IMR-90 (cell line): ENCODE results near the gene NSL1. TPM values are rescaled to one million over a fixed set of nuclear protein-coding genes. Genes with fewer than 3 reads are reported as not detected.

Experiments
- ATAC-seq: fragments of 200-7000 bp; cut with Tn5 transposase; 2 replicates; pipeline ENCODE4 v1.9.1; 2020; ENCODE audit warnings: low read depth, mild to moderate bottlenecking, moderate library complexity
- BruUV-seq: library from RNA; stranded (reverse); fragments of 400-500 nt; replicated peaks from 2 replicates; lab custom pipeline; 2021; lab: Mats Ljungman, UMichigan
- CTCF ChIA-PET: fragments of 300-600 bp; formaldehyde crosslinking; extraction: SDS; loops from one replicate; lab custom pipeline; 2021; ENCODE audit warnings: antibody characterized with exemption; lab: Yijun Ruan, JAX
- POLR2A ChIA-PET: fragments of 300-600 bp; sonication (Branson Sonifier 250); formaldehyde crosslinking; loops from one replicate; lab custom pipeline; 2022; ENCODE audit warnings: antibody characterized with exemption; ENCODE audit not compliant: unreplicated experiment; lab: Charles Lee
- DNase-seq: peaks from one replicate; pipeline ENCODE4 v3.0.0; 2013
- H2AFZ ChIP-seq: replicated peaks from 2 replicates; pipeline ENCODE3; 2013; ENCODE audit warnings: low read length, mild to moderate bottlenecking; ENCODE audit not compliant: poor library complexity
- H2AK5ac ChIP-seq: 2 replicates; pipeline ENCODE4 v1.6.1; 2013; ENCODE audit warnings: low read depth, low read length, inconsistent platforms
- H2AK9ac ChIP-seq: replicated peaks from 2 replicates; pipeline ENCODE3; 2013; ENCODE audit warnings: mild to moderate bottlenecking, low read depth, low read length, moderate library complexity; ENCODE audit not compliant: poor library complexity
- H2BK120ac ChIP-seq: 2 replicates; pipeline ENCODE4 v1.6.1; 2013; ENCODE audit warnings: low read depth, low read length, inconsistent platforms
- H2BK15ac ChIP-seq: 3 replicates; pipeline ENCODE4 v1.6.1; 2013; ENCODE audit warnings: low read depth, low read length, inconsistent platforms
- H2BK20ac ChIP-seq: 2 replicates; pipeline ENCODE4 v1.6.1; 2013; ENCODE audit warnings: low read depth, mild to moderate bottlenecking, inconsistent platforms, low read length, moderate library complexity
- H2BK5ac ChIP-seq: 2 replicates; pipeline ENCODE4 v1.6.1; 2013; ENCODE audit warnings: mild to moderate bottlenecking, low read depth, low read length, inconsistent platforms; ENCODE audit not compliant: poor library complexity, severe bottlenecking
- H3K14ac ChIP-seq: replicated peaks from 2 replicates; pipeline ENCODE4 v1.6.1; 2013; ENCODE audit warnings: low read depth, low read length, inconsistent platforms
- H3K18ac ChIP-seq: 2 replicates; pipeline ENCODE4 v1.6.1; 2013; ENCODE audit warnings: low read depth, low read length, control low read depth
- H3K23ac ChIP-seq: 2 replicates; pipeline ENCODE4 v1.6.1; 2013; ENCODE audit warnings: low read depth, low read length, inconsistent platforms
- H3K27ac ChIP-seq: 2 replicates; pipeline ENCODE4 v1.5.1; 2013; ENCODE audit warnings: mild to moderate bottlenecking, control low read depth, low read length; ENCODE audit not compliant: insufficient read depth
- H3K27me3 ChIP-seq: 2 replicates; pipeline ENCODE4 v1.6.1; 2013; ENCODE audit warnings: low read length; ENCODE audit not compliant: control insufficient read depth, insufficient read depth
- H3K36me3 ChIP-seq: 2 replicates; pipeline ENCODE4 v1.6.1; 2013; ENCODE audit warnings: low read length, mixed read lengths; ENCODE audit not compliant: control insufficient read depth, insufficient read depth
- H3K4ac ChIP-seq: 2 replicates; pipeline ENCODE4 v1.6.1; 2013; ENCODE audit warnings: low read depth, low read length, inconsistent platforms
- H3K4me1 ChIP-seq: 2 replicates; pipeline ENCODE4 v1.6.1; 2013; ENCODE audit warnings: low read length, mixed read lengths; ENCODE audit not compliant: control insufficient read depth, insufficient read depth
- H3K4me2 ChIP-seq: 2 replicates; pipeline ENCODE4 v1.6.1; 2013; ENCODE audit warnings: low read depth, mild to moderate bottlenecking, control low read depth, low read length, moderate library complexity
- H3K4me3 ChIP-seq: 2 replicates; pipeline ENCODE4 v1.5.1; 2013; ENCODE audit warnings: low read depth, mild to moderate bottlenecking, control low read depth, low read length, moderate library complexity; ENCODE audit not compliant: insufficient read depth
- H3K56ac ChIP-seq: 2 replicates; pipeline ENCODE4 v1.6.1; 2013; ENCODE audit warnings: low read length, inconsistent platforms; ENCODE audit not compliant: insufficient read depth; ENCODE audit errors: extremely low read depth
- H3K79me1 ChIP-seq, 2 experiments: 2 replicates each; pipeline ENCODE4 v1.6.1; 2013; ENCODE audit warnings: low read length in 2 of 2, inconsistent platforms in 1 of 2, low read depth in 1 of 2
- H3K9ac ChIP-seq: 2 replicates; pipeline ENCODE4 v1.6.1; 2013; ENCODE audit warnings: low read depth, low read length, control low read depth
- H3K9me1 ChIP-seq: 2 replicates; pipeline ENCODE4 v1.6.1; 2013; ENCODE audit warnings: low read length, inconsistent platforms; ENCODE audit not compliant: insufficient read depth
- H3K9me3 ChIP-seq: 2 replicates; pipeline ENCODE4 v1.6.1; 2013; ENCODE audit warnings: low read length; ENCODE audit not compliant: control insufficient read depth, insufficient read depth
- H4K20me1 ChIP-seq: 2 replicates; pipeline ENCODE4 v1.6.1; 2013; ENCODE audit warnings: low read length, inconsistent platforms; ENCODE audit not compliant: insufficient read depth
- H4K5ac ChIP-seq: 2 replicates; pipeline ENCODE4 v1.6.1; 2013; ENCODE audit warnings: mild to moderate bottlenecking, low read depth, low read length, control low read depth
- H4K8ac ChIP-seq, 2 experiments: 2 replicates each; pipeline ENCODE4 v1.6.1; 2013; ENCODE audit warnings: low read depth in 2 of 2, low read length in 2 of 2, control low read depth in 1 of 2, inconsistent platforms in 1 of 2
- H4K91ac ChIP-seq: 2 replicates; pipeline ENCODE4 v1.6.1; 2013; ENCODE audit warnings: low read depth, low read length, inconsistent platforms; ENCODE audit not compliant: insufficient read depth
- MXI1 ChIP-seq: IDR thresholded peaks from 2 replicates; pipeline ENCODE4 v1.6.1; 2012; ENCODE audit warnings: low read depth, mild to moderate bottlenecking, low read length, moderate library complexity, borderline replicate concordance
- WGBS, 2 experiments: methylation state at CpG; one replicate each; pipeline versions ENCODE4 v1.1.5 to v1.1.7; 2013; ENCODE audit warnings: missing lambda C conversion rate in 2 of 2; ENCODE audit not compliant: insufficient read length in 1 of 2; ENCODE audit errors: extremely low coverage in 2 of 2; 5-methylcytosine and 5-hydroxymethylcytosine counted together
- dilution Hi-C: fragments of 300-500 bp; cut with HindIII; formaldehyde crosslinking; loops from one replicate; pipeline ENCODE4 v1.14.3; 2018; ENCODE audit warnings: low sequenced_read_pairs; ENCODE audit not compliant: unreplicated experiment
- in situ Hi-C: fragments of 300-500 bp; cut with MboI; formaldehyde crosslinking; loops from 3 replicates; pipeline ENCODE4 v1.14.3; 2019; ENCODE audit warnings: low sequenced_read_pairs, inconsistent platforms, mixed read lengths
- intact Hi-C: fragments of 100-400 bp; cut with micrococcal nuclease; formaldehyde crosslinking; loops from 2 replicates; pipeline ENCODE4 v1.10.0; 2022
- polyA plus RNA-seq, 3 experiments: library from polyadenylated mRNA; depleted of rRNA; stranded (reverse); fragments of >200 nt; gene quantifications; 2 replicates each; pipeline ENCODE4 v1.2.3, GENCODE V29; 2012; ENCODE audit warnings: low replicate concordance in 1 of 3
- total RNA-seq: library from RNA; depleted of rRNA; stranded (reverse); fragments of >200 nt; gene quantifications from 2 replicates; pipeline ENCODE4 v1.2.3, GENCODE V29; 2012
- TF ChIP-seq, protein P1 (sequence below): conservative IDR thresholded peaks from 2 replicates; pipeline ENCODE4 v1.5.1; 2012; ENCODE audit warnings: mild to moderate bottlenecking, low read depth, low read length, improper control_type of control experiment

Gene NSL1
- total and polyA plus RNA-seq, 2 of the 4 experiments (the other 2 are of a cell fraction): 19.1 to 42.5 TPM

DNA sequence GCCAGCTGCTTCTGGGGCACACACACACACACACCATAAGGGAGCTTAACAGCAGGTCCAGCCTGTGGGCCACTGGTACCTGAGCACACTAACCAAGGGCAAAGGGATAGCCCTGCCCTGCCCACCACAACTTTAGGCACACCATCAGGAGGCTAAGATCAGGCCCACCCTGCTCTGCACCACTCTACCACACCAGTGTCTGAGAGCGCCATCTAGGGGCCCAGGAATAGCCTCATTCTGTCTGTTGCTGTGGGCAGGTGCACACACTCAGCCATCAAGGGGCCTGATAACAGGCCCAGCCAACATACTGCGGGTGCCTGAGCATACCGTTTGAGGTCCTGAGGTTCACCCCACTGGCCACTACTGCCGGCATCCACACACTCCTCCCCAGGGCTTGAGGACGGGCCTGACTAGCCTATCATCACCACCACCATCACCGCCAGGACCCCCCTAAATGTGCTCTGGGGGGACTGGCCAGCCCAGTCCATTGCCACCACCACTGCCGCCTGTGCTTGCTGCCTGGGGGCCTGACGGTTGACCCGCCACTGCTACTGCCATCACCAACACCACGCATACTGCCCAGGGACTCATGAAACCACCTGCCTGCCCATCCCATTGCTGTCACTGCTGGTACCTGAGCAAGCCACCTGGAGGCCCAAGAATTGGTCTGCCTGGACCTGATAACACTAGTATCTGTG, 31.3 kb downstream of the NSL1 start:
- Histone ChIP-seq H3K14ac (no peak overlapping the region), H4K91ac (no peak overlapping the region), H3K79me1 (peaks cover 26 to 37% of the 10 kb centered on the region in 2 experiments), H3K27me3 (no peaks in the 10 kb centered on the region), H4K8ac (no peak overlapping the region), H2AK5ac (no peak overlapping the region), H3K9me1 (0 out of 2 replicates have a peak, but pooled peaks cover 7% of the 10 kb centered on the region), H3K4ac (no peak overlapping the region), H2BK20ac (no peak overlapping the region), H4K20me1 (0 out of 2 replicates have a peak, but pooled peaks cover 9% of the 10 kb centered on the region), H2BK120ac (no peak overlapping the region), H3K4me1 (no peaks in the 10 kb centered on the region), H3K9me3 (no peaks in the 10 kb centered on the region), H3K36me3 (peaks cover 3% of the 10 kb centered on the region; the same call in 1 of the 2 replicates), H3K4me3 (no peak overlapping the region), H3K9ac (no peak overlapping the region), H3K27ac (no peak overlapping the region), H3K56ac (no peak overlapping the region), H2BK5ac (no peak overlapping the region), H3K4me2 (no peak overlapping the region), H2BK15ac (no peak overlapping the region), H2AK9ac (peak overlapping the region; percentile 52), H3K18ac (no peak overlapping the region), H3K23ac (no peak overlapping the region), H2AFZ (no peak overlapping the region), H4K5ac (no peak overlapping the region)
- ChIA-PET CTCF (interaction anchor here (2.5 kb wide), 1 partner anchor 10 kb away, joined by 9 read pairs; no protein-coding TSS in a partner anchor), POLR2A (no interaction called here)
- no TSS peak for BruUV-seq
- ATAC-seq: peak; percentile 46; the same call in 1 of the 2 replicates
- WGBS, 2 experiments: no CpG with 5 or more reads among the region's 10 CpGs
- intact Hi-C loops (no loop called here), in situ Hi-C loops (no loop called here), dilution Hi-C loops (no loop called here)
- DNase-seq: no peak
- TF ChIP-seq MXI1: no peak
- TF ChIP-seq, protein P1, sequence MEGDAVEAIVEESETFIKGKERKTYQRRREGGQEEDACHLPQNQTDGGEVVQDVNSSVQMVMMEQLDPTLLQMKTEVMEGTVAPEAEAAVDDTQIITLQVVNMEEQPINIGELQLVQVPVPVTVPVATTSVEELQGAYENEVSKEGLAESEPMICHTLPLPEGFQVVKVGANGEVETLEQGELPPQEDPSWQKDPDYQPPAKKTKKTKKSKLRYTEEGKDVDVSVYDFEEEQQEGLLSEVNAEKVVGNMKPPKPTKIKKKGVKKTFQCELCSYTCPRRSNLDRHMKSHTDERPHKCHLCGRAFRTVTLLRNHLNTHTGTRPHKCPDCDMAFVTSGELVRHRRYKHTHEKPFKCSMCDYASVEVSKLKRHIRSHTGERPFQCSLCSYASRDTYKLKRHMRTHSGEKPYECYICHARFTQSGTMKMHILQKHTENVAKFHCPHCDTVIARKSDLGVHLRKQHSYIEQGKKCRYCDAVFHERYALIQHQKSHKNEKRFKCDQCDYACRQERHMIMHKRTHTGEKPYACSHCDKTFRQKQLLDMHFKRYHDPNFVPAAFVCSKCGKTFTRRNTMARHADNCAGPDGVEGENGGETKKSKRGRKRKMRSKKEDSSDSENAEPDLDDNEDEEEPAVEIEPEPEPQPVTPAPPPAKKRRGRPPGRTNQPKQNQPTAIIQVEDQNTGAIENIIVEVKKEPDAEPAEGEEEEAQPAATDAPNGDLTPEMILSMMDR: peak; percentile 20; the same call in 1 of the 2 replicates
